ENCODE results near the gene GLRA3. TPM values are rescaled to one million over a fixed set of nuclear protein-coding genes. Genes with fewer than 3 reads are reported as not detected.

Gene GLRA3
- total RNA-seq, 2 experiments from 2014 or later, result not detected

DNA sequence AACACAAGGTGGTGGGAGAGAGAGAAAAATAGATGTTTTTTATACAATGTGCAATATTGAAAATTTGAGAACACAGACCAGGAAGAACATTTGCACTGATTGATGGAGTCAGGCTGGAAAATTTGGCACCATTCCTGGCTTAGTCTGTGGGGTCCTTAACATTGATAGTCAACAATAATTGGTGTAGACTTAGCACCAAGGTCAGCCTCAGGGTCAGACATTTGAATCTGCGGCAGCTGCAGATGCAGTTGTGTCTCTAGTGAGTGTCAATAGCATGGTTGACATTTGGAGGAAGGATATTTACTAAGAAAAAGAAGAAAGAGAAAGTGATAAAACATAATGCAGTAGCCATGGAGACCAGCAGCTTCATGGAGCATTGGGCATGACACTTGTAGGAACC, 31.5 kb upstream of the GLRA3 start:
- POLR2A ChIA-PET, result no interaction called here

DNA sequence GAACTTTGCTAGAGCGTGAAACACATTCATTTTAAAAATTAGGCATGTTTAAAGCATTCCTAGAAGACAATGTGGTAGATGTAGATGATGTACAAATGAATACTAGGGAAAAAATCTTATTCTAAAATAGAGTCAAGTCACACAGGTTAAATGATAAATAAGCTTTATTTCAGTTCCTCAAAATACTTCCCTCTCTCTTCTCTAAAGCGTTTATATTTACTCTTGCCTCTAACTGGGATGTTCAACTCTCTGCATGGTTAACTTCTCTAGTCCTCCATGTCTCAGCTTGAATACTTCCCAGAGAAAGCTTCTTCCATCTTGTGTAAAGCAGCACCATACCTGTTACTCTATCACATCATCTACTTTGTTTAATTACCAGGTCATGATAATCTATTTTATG, 30.9 kb upstream of the GLRA3 start:
- DNase-seq (no peak), ATAC-seq (no peak)
- ChIA-PET POLR2A (no interaction called here), CTCF (no interaction called here)
- no peaks in the 10 kb centered on the region for H3K27me3 Mint-ChIP-seq
- H3K9me3 Mint-ChIP-seq, result peaks cover 1% of the 10 kb centered on the region
- H3K4me3 Mint-ChIP-seq, result no peak overlapping the region
- TF ChIP-seq, protein P1, sequence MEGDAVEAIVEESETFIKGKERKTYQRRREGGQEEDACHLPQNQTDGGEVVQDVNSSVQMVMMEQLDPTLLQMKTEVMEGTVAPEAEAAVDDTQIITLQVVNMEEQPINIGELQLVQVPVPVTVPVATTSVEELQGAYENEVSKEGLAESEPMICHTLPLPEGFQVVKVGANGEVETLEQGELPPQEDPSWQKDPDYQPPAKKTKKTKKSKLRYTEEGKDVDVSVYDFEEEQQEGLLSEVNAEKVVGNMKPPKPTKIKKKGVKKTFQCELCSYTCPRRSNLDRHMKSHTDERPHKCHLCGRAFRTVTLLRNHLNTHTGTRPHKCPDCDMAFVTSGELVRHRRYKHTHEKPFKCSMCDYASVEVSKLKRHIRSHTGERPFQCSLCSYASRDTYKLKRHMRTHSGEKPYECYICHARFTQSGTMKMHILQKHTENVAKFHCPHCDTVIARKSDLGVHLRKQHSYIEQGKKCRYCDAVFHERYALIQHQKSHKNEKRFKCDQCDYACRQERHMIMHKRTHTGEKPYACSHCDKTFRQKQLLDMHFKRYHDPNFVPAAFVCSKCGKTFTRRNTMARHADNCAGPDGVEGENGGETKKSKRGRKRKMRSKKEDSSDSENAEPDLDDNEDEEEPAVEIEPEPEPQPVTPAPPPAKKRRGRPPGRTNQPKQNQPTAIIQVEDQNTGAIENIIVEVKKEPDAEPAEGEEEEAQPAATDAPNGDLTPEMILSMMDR (IDR thresholded peaks at IDR 0.05), result no peak
- intact Hi-C loops (cut with micrococcal nuclease), result no loop called here
- H3K4me1 Mint-ChIP-seq (ENCODE audit: low read depth), result no peaks in the 10 kb centered on the region
- H3K36me3 Mint-ChIP-seq (ENCODE audit: low read depth), result no peaks in the 10 kb centered on the region
- H3K27ac Mint-ChIP-seq, result no peak overlapping the region

More for the DNA sequence above, 31.5 kb upstream of the GLRA3 start:
- Mint-ChIP-seq H3K27ac (no peak overlapping the region), H3K27me3 (no peaks in the 10 kb centered on the region), H3K4me3 (no peak overlapping the region), H3K9me3 (peaks cover 1% of the 10 kb centered on the region), H3K4me1 (ENCODE audit: low read depth) (no peaks in the 10 kb centered on the region), H3K36me3 (ENCODE audit: low read depth) (no peaks in the 10 kb centered on the region)
- DNase-seq (no peak), ATAC-seq (no peak)
- CTCF ChIA-PET, result no interaction called here
- TF ChIP-seq, protein P1 (IDR thresholded peaks at IDR 0.05), result no peak
- intact Hi-C loops (cut with micrococcal nuclease), result no loop called here

DNA sequence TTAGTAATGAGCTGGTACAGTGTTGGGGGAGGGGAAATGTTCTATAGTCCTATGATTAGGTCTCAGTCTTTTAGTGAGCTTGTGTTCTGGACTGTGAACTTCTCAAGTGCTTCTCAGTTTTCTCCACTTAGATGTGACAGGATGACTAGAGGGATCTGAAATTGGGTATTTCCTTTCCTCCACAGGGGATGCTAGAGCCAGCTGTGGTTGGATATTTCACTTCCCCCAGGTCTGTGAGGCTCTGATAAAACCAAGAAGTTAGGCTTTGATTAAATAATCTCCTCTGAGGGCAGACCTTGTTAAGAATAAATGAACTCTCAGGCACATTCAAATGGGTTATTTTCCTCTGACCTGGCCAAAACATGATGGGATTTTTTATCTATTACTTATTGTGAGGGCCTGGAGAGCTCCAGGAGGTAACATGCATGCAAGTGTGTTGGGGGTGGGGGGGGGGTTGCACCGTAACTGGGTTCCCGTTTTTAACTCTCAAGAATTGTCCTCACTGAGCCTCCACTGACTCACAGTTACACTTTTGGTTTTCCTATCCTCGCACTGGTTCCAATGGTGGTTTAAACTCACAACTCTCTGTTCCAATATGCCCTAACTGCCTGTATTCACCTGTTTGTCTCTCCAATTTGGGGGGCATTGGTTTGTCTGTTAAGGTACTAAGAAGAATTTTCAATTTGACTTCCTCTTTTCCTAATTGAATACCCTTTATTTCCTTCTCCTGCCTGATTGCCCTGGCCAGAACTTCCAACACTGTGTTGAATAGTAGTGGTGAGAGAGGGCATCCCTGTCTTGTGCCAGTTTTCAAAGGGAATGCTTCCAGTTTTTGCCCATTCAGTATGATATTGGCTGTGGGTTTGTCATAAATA, 28.1 kb upstream of the GLRA3 start:
- DNase-seq (no peak), ATAC-seq (no peak)
- Mint-ChIP-seq H3K4me1 (ENCODE audit: low read depth) (no peaks in the 10 kb centered on the region), H3K4me3 (no peak overlapping the region), H3K27ac (no peak overlapping the region), H3K36me3 (ENCODE audit: low read depth) (no peaks in the 10 kb centered on the region), H3K27me3 (no peaks in the 10 kb centered on the region), H3K9me3 (peaks cover 1% of the 10 kb centered on the region)
- intact Hi-C loops (cut with micrococcal nuclease), result no loop called here
- ChIA-PET POLR2A (no interaction called here), CTCF (no interaction called here)
- TF ChIP-seq, protein P1 (IDR thresholded peaks at IDR 0.05), result no peak

DNA sequence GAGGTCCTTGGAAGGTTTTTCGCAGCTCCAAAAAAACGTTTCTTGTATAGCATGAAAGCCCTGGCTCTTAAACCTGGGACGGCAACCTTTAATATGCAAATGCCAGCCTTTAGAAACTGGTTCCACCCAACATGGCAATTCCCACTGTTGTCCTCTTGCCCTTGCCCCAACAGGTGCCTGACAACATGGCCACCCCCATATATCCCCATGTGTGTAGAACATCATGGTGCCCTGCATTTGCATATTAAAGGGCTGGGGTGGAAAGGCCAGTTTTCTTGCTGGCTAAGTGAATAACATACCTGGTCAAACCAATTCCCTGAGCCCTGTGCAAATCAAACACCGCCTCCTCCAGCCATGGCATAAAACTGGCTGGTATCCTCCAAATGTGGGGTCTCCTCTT, 26.0 kb upstream of the GLRA3 start:
- H3K27ac Mint-ChIP-seq, result no peak overlapping the region
- no peaks in the 10 kb centered on the region for H3K4me1 Mint-ChIP-seq (ENCODE audit: low read depth)
- intact Hi-C loops (cut with micrococcal nuclease), result no loop called here
- H3K4me3 Mint-ChIP-seq, result no peak overlapping the region
- ATAC-seq (no peak), DNase-seq (no peak)
- TF ChIP-seq, protein P1 (IDR thresholded peaks at IDR 0.05), result no peak
- POLR2A ChIA-PET, result no interaction called here
- no peaks in the 10 kb centered on the region for H3K9me3 Mint-ChIP-seq
- no peaks in the 10 kb centered on the region for H3K36me3 Mint-ChIP-seq (ENCODE audit: low read depth)
- no peaks in the 10 kb centered on the region for H3K27me3 Mint-ChIP-seq
- CTCF ChIA-PET, result no interaction called here

DNA sequence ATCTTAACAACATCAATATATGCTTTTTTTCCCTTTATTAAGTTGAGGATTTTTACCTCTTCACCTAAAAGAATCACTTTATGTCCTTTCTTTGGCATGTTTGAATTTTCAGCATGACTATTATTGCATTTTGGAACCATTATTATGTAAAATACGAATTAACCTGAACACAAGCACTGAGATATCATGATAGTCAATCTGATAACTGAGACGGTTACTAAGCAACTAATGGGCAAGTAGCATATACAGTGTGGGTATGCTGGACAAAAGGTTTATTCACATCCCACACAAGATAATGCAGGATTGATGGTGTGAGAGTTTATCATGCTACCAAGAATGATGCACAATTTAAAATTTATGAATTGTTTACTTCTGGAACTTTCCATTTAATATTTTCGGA, 24.6 kb upstream of the GLRA3 start:
- Mint-ChIP-seq H3K4me3 (no peak overlapping the region), H3K4me1 (ENCODE audit: low read depth) (no peaks in the 10 kb centered on the region), H3K9me3 (no peaks in the 10 kb centered on the region), H3K27me3 (no peaks in the 10 kb centered on the region), H3K36me3 (ENCODE audit: low read depth) (no peaks in the 10 kb centered on the region), H3K27ac (no peak overlapping the region)
- intact Hi-C loops (cut with micrococcal nuclease), result no loop called here
- POLR2A ChIA-PET, result no interaction called here
- TF ChIP-seq, protein P1 (IDR thresholded peaks at IDR 0.05), result no peak
- CTCF ChIA-PET, result no interaction called here
- no peak for DNase-seq
- ATAC-seq, result no peak
